GM20431 (cell line): Measurements from ENCODE around the gene IMP3.

ENCODE experiments used
- in situ Hi-C: fragments of 300-500 bp; cut with MseI, MboI; formaldehyde crosslinking; loops from one replicate; pipeline ENCODE4 v1.15.0; 2020; ENCODE audit warnings: low sequenced_read_pairs; ENCODE audit not compliant: unreplicated experiment

IMP3 gene

DNA sequence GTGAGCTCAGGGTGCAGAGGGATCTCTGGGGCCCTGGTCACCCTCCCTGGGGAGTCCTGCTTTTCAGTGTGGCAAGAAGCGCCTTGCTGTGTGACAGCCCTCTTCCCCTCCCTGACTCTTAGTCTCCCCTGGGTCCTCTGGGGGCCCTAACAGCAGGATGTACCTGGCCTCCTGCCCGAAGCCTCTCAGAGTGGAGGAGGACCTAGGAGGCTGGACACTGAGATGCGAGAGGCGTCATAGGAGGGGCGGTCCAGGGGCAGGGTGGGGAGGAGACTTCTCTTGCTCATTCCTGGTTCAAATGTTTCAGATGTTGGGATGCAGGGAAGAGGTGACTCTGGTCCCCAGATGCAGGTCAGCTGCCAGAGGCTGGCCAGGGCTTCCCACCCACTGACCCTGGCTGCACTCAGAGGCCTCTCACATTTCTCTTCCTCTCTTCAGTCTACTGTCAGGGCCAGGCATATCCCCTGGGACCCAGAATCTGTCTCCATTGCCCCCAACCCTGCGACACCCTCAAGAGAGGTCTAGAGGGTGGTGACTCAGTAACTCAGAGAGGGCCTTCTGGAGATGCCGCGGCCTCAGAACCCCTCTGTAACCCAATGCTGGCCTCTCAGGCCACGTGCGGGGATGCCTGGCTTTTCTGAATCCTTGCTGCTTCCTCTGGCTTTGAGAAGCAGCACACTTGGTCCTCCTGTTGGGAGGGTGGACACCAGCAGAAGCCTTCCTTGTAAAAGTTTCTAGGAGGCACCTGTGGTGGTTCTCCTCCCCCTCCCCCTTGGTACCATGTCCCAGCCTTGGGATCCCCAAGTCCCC, 33.6 kb upstream of the IMP3 start:
- in situ Hi-C loops: loop anchor here (25.0 kb wide), 2 partner anchors 311 to 661 kb away; partner anchors contain the start of genes MAN2C1 and PPCDC

DNA sequence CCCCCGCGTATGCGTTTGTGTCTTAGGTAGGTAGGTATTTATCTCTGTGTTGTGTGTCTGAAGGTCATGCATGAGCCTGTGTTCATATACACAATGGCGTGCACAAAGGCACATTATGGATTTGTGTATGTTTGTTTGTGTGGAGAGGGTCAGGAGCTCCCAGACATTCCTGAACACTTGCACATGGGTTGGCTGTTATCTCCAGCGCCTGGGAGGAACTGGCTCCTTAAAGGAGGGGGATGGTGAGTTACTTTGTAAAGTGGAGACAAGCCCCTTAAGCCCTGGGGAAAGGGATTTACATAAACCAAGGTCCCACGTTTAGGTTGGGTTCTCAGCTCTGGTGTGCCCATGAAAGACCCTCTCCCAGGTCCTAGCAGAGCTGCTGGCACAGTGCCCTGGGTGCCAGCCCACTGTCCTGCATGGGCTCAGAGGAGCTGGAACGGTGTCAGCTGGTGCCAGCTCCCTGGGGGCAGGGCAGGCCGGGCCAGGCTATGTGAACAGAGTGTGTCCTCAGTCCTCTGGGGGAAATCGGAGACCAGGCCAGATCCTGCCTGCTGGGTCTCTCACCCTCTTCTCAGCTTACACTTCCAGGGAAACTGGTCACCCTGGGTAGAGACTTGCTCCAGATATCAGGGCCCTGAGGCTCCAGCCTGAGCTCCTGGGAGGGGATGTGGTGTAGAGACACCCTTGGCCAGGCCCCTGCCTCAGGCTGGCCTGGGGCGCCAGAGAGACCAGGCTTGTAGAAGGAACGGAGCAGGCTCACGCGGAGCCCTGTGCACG, 32.8 kb upstream of the IMP3 start:
- in situ Hi-C loops: loop anchor here (25.0 kb wide), 2 partner anchors 311 to 661 kb away; partner anchors contain the start of genes MAN2C1 and PPCDC

DNA sequence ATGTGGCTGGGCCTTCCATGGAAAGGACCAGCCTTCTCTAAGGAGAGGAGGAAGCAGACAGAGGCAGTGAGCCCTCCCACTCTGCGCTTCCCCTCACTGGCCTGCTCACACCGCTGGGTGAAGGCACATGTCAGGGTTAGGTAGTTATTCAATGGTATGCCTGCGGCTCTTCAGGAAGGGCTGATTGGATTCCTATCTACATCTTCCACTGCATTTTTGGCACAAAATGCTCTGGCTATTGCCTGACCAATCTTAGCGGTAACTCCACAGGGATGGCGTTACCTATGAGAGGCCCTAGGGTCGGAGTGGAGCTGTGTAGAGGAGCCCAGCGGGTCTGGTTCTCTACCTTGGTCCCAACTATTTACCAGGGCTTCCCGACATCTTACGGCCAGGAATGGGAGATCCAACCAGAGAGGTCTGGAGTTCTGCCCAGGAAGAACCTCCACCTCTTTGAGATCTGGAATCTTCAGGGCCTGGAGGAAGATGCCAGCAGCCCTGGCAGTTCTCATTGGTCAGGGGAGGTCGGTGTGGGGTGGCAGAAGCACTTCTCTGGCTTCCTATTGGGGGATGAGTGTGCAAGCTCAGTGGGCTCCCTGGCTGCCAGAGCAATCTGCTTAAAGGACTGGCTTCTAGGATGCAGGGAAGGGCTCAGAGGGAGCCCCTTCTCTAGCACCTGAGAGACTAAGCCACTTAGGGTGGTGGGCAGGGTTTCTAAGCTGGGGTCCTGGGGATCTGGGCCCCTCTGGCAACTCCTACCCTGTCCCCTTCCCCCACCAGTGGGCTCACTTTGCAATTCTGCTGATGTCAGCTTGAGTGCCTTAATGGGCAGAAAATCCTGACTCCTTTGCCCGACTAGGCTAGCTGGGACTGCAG, 31.9 kb upstream of the IMP3 start:
- in situ Hi-C loops: loop anchor here (25.0 kb wide), 2 partner anchors 310 to 660 kb away; partner anchors contain the start of genes MAN2C1 and PPCDC

DNA sequence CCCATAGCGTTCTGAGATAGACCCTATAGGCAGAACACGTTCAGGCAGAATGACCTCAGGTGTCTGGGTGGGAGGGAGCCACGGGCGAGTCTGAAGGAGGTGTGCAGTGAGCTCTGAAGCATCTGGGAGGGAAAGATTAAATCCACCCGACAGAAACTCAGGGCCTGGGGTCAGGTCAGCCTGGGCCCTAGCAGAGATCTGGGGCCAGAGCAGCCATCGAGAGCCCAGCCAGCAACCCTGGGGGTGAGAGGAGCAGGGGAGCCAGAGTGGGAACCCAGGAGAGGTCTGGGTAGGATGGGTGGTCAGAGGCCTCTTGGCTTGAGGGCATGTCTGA, 29.8 kb upstream of the IMP3 start:
- in situ Hi-C loops: loop anchor here (25.0 kb wide), 2 partner anchors 308 to 658 kb away; partner anchors contain the start of genes MAN2C1 and PPCDC

DNA sequence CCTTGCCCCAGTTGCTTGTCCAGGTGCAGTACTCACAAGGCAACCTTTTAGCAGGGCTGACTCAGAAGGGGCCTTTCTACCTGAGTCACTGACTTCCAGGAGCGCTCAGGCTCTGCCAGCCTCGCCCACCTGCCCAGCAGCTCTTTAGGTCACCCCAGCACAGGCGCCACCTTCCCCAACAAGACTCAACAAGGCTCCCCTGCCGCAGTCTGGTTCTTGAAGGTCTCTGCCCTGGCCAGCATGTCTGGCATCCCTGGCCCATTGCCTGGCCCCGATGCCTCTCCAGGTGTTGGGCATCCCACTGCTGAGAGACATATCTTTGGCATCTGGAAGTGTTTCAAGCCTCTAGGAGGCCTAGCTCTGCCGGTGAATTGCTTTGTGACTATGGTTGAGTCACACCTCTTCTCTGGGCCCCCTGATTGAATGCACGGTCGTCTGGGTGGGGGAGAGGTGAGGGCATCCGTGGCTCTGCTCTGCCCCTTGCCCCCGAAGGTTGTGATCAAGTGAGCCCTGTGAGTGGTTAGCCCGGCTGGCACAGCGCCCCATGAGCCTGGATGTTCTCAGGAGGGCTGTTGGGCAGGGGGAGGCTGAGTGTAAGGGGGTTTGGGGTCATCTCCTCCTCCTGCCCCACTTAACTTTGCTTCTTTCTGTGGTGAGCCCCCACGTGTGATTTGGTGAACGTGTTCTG, 29.3 kb upstream of the IMP3 start:
- in situ Hi-C loops: loop anchor here (25.0 kb wide), 2 partner anchors 307 to 657 kb away; partner anchors contain the start of genes MAN2C1 and PPCDC

DNA sequence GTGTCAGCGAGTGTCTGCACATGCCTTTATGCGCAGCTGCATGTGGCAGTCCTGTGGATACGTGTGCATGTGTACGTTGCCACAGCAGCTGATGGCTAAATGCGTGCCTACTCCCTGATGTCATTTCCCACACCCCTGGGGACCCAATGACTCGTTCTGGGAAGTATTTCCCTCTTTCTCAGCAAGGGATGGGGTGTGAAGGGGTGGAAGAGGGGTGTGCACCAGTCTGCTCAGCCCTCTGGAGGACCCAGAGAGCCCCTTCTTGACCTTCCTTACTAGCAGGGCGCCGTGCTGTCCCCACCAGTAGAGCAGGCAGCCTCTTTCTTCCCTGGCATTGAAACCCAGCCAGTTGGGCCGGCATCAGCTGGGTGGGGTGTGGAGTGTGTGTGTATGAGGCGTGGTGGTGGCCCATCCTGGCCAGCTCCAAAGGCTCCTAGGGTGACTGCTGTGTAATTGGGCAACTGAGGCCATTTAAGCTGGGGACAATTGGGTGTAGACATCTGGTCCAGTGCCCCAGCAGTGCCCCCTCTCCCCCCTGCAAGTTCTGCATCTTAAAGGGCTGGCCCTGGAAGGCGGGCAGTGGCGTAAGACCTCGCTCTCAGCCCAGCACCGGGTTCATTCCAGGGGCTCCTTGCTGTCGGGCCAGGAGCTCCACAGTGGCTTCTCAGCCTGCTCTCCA, 26.9 kb upstream of the IMP3 start:
- in situ Hi-C loops: loop anchor here (25.0 kb wide), 2 partner anchors 305 to 655 kb away; partner anchors contain the start of genes MAN2C1 and PPCDC

DNA sequence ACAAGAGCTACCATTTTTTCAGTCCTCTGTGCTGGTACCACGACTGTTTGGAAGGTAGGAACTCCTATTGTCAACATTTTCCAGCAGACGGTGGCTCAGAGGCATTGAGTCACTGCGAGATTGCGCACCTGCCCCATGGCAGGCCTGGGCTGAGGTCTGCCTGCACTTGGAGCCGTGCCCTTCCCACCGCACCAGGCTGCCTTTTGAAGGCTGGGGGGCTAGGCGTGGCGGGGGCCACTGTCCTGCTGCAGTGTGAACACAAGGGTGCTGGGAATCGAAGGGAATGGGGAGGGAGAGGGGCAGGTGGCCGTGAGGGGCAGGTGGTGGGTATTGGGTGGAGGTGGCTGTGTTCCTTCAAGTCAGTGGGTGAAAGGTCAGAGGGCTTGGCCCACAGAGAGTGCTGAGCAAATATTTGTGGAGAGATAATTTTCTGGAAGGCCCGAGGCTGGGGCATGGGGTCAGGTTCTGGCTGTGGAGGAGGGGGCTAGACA, 24.0 kb upstream of the IMP3 start:
- in situ Hi-C loops: loop anchor here (25.0 kb wide), 2 partner anchors 302 to 652 kb away; partner anchors contain the start of genes MAN2C1 and PPCDC

DNA sequence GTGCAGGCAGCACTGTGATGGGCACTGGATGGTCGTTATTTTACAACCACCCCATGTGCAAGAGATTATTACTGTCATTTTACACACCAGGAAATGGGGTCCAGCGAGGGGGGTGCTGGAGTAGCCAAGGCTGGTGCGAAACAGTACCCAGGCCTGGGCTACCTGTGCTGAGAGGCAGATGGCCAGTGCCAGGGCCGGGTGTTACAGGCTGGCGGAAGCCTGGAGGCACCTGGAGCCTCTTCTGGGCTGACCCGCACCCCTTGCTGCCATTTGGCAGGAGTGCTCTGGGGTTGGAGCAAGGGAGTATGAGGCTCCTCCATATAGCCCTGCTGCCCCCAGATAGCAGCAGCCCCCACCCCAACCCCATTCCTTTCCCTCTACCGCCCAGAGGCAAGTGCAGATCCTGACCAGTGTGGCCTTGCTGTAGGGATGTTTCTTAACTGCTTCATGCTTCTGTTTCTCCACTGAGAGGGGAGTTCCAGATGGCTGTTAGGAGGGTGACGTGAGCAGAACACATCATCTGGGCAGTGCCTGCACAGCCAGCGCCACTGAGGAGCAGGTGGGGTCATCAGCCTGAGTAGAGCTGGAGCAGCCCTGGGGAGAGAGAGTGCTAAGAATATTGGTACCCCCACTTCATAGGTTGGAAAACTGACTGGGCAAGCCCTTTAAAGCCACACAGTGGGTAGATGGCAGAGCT, 22.9 kb upstream of the IMP3 start:
- in situ Hi-C loops: loop anchor here (25.0 kb wide), 2 partner anchors 301 to 651 kb away; partner anchors contain the start of genes MAN2C1 and PPCDC

DNA sequence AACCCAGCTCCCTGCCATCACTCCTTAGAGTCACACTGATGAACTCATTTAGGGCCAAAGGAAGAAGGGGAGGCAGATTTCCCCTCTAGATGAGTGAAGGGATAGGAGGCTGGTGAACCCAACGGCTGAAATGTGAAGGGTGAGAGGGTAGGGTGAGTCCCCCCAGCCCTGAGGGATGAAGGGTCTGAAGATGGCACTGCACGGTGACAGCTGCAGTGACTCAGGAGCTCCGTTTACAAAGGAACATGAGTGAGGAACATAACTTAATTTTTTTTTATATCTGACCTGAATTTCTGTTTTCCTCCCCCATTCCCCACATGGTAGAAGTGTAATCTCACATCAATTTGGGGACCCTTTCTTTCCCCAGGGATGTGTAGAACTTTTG, 21.7 kb upstream of the IMP3 start:
- in situ Hi-C loops: loop anchor here (25.0 kb wide), 2 partner anchors 299 to 649 kb away; partner anchors contain the start of genes MAN2C1 and PPCDC

DNA sequence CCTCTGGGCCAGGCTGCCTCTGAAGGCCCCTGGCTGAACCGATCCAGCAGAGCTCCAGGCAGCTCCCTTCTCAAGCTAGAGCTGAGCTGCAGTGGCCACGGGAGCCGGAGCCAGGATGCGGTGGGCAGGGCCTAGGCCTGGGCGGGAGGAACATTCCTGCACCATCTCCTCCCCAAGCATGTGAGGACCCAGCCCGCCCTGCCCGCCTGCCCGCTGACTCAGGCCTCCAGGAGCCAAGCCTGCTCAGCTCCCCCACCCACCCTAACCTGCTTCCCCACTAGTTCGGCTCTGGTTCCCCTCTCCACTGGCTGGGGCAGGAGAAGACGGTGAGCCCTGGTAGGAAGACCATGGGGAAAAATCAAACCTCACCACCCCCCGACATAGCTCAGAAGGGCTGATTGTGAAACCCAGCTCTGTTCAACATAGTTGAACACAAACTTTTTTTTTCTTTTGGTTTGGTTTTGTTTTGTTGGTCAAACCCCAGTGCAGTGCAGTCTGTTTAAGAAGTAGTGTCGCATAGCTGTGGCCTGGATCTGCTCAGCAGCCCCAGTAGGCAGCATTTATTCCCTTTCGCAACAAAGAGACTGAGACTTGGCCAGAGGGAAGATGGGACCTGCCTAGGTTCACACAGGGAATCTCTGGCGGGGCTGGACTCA, 21.2 kb upstream of the IMP3 start:
- in situ Hi-C loops: loop anchor here (25.0 kb wide), 2 partner anchors 299 to 649 kb away; partner anchors contain the start of genes MAN2C1 and PPCDC

DNA sequence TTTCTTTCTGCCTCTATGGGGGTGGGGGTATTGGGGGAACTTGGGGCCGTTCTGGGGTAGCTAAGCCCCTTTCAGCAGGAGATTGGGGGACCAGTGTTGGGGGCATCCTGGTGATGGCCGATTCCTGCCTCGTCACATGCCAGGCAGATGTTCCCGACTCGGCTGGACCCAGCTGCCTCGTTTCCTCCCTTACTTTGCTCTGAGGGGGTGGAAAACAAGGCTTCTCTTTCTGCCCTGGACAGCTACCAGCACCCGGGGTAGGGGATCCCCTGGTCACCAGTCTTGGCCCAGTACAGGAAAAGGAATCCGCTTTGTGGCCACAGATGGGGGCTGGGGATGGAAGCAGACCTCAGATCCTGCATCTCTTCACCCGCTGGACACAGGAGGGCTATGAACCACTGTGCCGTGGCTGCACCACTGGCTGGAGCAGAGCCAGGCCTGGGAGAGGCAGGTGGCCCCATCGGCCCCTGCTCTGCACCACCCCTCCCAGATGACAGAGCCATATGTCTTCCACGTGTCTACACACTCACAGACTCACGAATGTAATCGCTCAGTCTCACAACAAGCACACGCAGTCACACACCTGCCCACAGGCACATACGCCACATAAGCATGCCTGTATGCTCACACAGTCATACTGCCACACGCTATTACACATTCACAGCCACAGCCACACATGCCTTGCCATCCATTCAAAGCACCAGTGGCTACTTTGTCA, 20.1 kb upstream of the IMP3 start:
- in situ Hi-C loops: loop anchor here (25.0 kb wide), 2 partner anchors 298 to 648 kb away; partner anchors contain the start of genes MAN2C1 and PPCDC

DNA sequence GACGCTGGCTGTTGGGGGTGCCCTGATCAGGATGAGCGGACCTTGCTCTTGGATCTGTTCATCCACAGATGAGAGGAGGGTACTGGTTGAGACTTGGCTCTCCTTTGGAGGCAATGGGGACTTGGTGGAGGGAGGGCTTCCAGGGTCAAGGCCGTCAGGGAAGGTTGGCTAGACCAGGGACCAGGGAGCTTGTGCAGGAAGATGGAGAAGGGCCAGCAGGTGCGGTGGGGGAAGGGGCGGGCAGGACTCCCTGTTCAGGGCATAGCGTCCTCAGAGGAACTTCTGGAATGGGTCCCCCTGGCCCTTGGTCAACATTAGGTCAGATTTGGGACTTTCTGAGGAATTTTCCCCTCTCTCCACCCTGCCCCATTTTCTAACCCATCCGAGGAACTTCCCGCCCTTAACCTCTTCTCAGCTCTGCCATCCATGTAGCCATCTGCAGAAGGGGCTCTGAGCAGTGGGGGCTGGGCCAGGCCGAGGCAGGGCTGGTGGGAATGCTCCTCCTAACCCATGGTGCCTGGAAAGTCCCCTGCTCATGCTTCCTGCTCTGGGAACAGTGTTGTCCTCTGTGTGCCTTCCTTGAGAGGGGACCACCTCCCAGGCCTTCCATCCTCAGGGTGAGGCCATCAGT, 19.2 kb upstream of the IMP3 start:
- in situ Hi-C loops: loop anchor here (25.0 kb wide), 2 partner anchors 297 to 647 kb away; partner anchors contain the start of genes MAN2C1 and PPCDC

DNA sequence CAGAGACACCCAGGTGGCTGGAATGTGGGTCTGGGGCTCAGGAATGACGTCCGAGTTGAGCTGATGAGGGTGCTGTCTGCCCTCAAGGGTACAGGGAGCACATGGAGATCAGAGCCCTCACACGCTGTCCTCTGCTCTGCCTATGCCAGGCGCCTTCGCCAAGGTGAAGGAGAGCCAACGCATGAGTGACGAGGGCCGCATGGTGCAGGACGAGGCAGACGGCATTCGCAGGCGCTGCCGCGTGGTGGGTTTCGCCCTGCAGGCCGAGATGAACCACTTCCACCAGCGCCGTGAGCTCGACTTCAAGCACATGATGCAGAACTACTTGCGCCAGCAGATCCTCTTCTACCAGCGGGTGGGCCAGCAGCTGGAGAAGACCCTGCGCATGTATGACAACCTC, 16.8 kb upstream of the IMP3 start:
- in situ Hi-C loops: loop anchor here (25.0 kb wide), 2 partner anchors 295 to 645 kb away; partner anchors contain the start of genes MAN2C1 and PPCDC

DNA sequence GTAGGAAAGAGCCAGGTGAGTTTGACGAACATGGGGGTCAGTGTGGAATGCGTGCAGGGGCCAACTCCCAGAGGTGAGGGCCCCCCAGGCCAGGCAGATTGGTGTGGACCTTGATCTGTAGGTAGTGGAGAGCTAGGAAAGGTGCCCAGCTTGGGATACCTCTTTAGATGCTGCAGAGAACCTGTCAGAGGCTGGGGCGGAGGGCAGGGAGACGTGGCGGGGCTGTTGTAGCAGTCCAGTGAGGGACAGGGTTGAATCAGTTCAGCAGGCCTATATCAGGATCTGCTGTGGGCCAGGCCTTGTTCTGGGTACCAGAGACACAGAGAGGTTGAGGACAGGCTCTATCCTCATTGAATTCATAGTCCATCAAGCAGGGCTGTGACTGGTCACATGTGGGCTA, 16.3 kb upstream of the IMP3 start:
- in situ Hi-C loops: loop anchor here (25.0 kb wide), 2 partner anchors 294 to 644 kb away; partner anchors contain the start of genes MAN2C1 and PPCDC

DNA sequence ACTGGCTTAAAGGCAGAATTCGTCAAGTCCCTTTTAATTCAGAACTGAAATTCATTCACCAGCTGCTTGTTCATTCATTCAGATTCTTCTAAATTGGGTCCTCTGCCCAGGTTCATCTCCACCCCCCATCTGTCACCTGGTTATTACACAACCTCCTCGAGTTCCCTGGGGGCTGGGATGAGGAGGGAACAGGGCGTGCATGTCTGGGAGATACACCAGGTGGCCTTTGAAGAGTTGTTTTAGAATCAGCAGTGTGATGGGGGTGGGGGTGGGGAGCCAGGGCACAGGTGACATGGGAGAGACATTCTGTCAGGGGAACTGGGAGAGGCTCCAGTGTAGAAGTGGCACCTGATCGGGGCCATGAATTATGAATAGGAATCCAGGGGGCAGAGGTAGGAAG, 15.9 kb upstream of the IMP3 start:
- in situ Hi-C loops: loop anchor here (25.0 kb wide), 2 partner anchors 294 to 644 kb away; partner anchors contain the start of genes MAN2C1 and PPCDC
